GM06990 (cell line): Measurements from ENCODE around the gene SUCLA2.
"Not testable (repeated sequence)": the region's sequence is repeated elsewhere in the genome, so short reads cannot be mapped to it uniquely, and the experiment has no call there.

Experiments used
- DNase-seq: peaks from one replicate; pipeline ENCODE4 v3.0.0-alpha.2; 2011; ENCODE audit not compliant: insufficient read length; ENCODE audit errors: extremely low read depth
- H3K27me3 ChIP-seq: replicated peaks from 2 replicates; pipeline ENCODE4 v1.6.0; 2011; ENCODE audit warnings: low read length; ENCODE audit not compliant: control insufficient read depth, insufficient read depth
- H3K36me3 ChIP-seq: 2 replicates; pipeline ENCODE4 v1.5.1; 2011; ENCODE audit warnings: low read length; ENCODE audit not compliant: control insufficient read depth, insufficient read depth
- H3K4me3 ChIP-seq: replicated peaks from 2 replicates; pipeline ENCODE4 v1.5.1; 2011; ENCODE audit warnings: low read depth, mild to moderate bottlenecking, control low read depth, low read length
- CTCF ChIP-seq: IDR thresholded peaks from 2 replicates; pipeline ENCODE4 v1.5.1; 2011; ENCODE audit warnings: low read length, control low read depth, mild to moderate bottlenecking, inconsistent platforms; ENCODE audit not compliant: insufficient read depth, poor library complexity, severe bottlenecking

The SUCLA2 gene

GRCh38 chr13:48006396-48006795 is 5.3 kb upstream of the SUCLA2 start:
- no peak overlapping the region for H3K4me3 ChIP-seq
- H3K27me3 ChIP-seq = no peaks in the 10 kb centered on the region
- no peak for DNase-seq
- TF ChIP-seq CTCF = no peak
- H3K36me3 ChIP-seq = no peaks in the 10 kb centered on the region

GRCh38 chr13:48004201-48004600 is 3.1 kb upstream of the SUCLA2 start:
- no peak overlapping the region for H3K4me3 ChIP-seq
- H3K36me3 ChIP-seq = no peaks in the 10 kb centered on the region
- no peak for TF ChIP-seq CTCF
- no peaks in the 10 kb centered on the region for H3K27me3 ChIP-seq
- no peak for DNase-seq

- H3K27me3 ChIP-seq, DNase-seq, H3K36me3 ChIP-seq, H3K4me3 ChIP-seq: not testable (repeated sequence)
Observed at GRCh38 chr13:48001999-48002398, 926 bp upstream of the SUCLA2 start.

- no peak for DNase-seq
- H3K4me3 ChIP-seq = peak overlapping the region; percentile 92
- TF ChIP-seq CTCF = no peak
- H3K27me3 ChIP-seq = no peaks in the 10 kb centered on the region
- no peaks in the 10 kb centered on the region for H3K36me3 ChIP-seq
Observed at GRCh38 chr13:48000559-48001113, 437 bp downstream of the SUCLA2 start.

GRCh38 chr13:47999973-48000372 is 1.1 kb downstream of the SUCLA2 start:
- no peak for DNase-seq
- no peaks in the 10 kb centered on the region for H3K27me3 ChIP-seq
- H3K36me3 ChIP-seq = no peaks in the 10 kb centered on the region
- no peak for TF ChIP-seq CTCF
- H3K4me3 ChIP-seq = peak overlapping the region; percentile 92

- H3K36me3 ChIP-seq = no peaks in the 10 kb centered on the region; the same call in none of the 2 replicates
- H3K27me3 ChIP-seq = no peaks in the 10 kb centered on the region
- DNase-seq = no peak
- no peak for TF ChIP-seq CTCF
- H3K4me3 ChIP-seq = no peak overlapping the region
Observed at GRCh38 chr13:47997384-47997783, 3.7 kb downstream of the SUCLA2 start.
